Measurements from ENCODE around the gene PMS2. TPM values are rescaled to one million over a fixed set of nuclear protein-coding genes. Genes with fewer than 3 reads are reported as not detected.
"Not testable (repeated sequence)": the region's sequence is repeated elsewhere in the genome, so short reads cannot be mapped to it uniquely, and the experiment has no call there.

PMS2 gene
- total and polyA plus RNA-seq, 2 experiments from 2014 or later = 5.2 to 15.6 TPM

DNA sequence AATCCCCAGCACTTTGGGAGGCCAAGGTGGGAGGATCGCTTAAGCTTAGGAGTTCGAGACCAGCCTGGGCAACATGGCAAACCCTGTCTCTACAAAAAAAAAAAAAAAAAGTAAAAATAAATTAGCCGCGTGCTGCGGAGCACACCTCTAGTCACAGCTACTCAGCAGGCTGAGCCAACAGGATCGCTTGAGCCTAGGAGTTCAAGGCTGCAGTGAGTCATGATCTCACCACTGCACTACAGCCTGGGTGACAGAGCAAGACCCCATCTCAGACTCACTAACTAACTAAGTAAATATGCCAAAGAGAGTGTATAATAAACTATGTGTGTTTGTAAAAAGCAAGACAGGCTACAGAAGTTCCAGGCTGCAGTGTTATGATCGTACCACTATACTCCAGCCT is 45.0 kb downstream of the PMS2 start:
- H3K4me1 Mint-ChIP-seq = not testable (repeated sequence)

DNA sequence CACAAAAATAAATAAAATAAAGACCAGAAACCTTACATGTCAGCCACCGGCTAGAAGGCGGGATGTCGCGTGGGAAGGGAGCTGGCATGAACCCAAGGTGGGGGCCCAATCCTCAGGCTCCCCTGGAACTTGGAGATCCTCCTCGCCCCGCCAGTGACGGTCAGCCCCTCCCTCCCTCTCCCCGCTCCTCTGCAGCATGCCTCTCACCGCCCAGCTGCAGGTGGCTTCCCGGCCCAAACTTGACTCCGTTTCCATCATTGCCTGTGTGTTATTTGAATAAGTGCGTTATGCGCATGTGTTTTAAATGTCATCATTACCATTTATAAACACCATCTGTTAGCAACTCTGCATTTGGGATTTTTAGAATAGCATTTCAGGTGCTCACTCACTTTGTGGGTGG is 45.6 kb downstream of the PMS2 start:
- not testable (repeated sequence) for H3K27ac ChIP-seq (ENCODE audit: low read depth)
- peak; percentile 79 for ATAC-seq

More for the DNA sequence above, 45.0 kb downstream of the PMS2 start:
- H3K4me3 Mint-ChIP-seq; H3K27me3 Mint-ChIP-seq (ENCODE audit: insufficient read depth, low read depth, poor library complexity); H3K4me2 ChIP-seq; H2AFZ ChIP-seq; H3K27me3 ChIP-seq (ENCODE audit: insufficient read depth); H3K9me3 Mint-ChIP-seq; ATAC-seq; H3K4me1 ChIP-seq (ENCODE audit: insufficient read depth); H3K4me3 ChIP-seq; H4K20me1 ChIP-seq (replicated peaks; ENCODE audit: insufficient read depth); H3K27ac ChIP-seq (ENCODE audit: low read depth); H3K79me2 ChIP-seq (replicated peaks; ENCODE audit: insufficient read depth); H3K36me3 Mint-ChIP-seq (ENCODE audit: low read depth); H3K9me2 ChIP-seq (ENCODE audit: insufficient read depth); H3F3A ChIP-seq (replicated peaks; ENCODE audit: low read depth); DNase-seq (ENCODE audit: low spot score); H3K27ac Mint-ChIP-seq; H3K36me3 ChIP-seq (ENCODE audit: insufficient read depth): not testable (repeated sequence)

DNA sequence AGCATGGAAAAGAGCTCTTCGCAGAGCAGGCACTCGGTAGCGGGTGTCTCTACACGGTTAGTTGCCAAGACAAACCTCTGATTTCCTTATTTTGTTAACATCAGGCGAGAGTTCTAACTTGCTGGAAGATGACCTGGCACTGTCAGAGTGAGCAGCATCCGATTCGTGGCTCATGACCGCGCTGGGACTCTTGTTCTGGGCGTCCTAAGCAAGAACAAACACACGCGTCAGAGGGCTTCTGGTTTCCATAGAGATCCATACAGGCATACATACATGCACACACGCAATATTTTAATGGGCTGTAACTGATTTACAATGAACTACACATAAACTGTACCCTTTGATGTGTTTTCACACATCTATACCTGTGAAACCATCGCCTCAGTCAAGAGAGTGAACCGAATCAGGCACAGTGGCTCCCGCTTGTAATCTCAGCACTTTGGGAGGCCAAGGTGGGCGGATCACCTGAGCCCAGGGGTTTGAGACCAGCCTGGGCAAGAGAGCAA is 73.9 kb downstream of the PMS2 start:
- not testable (repeated sequence) for H3K4me2 ChIP-seq; H3K27me3 ChIP-seq (ENCODE audit: insufficient read depth); H3K9me2 ChIP-seq (ENCODE audit: insufficient read depth); H3K27ac Mint-ChIP-seq; H3F3A ChIP-seq (replicated peaks; ENCODE audit: low read depth); H3K4me1 Mint-ChIP-seq; H3K36me3 Mint-ChIP-seq (ENCODE audit: low read depth); H3K79me2 ChIP-seq (replicated peaks; ENCODE audit: insufficient read depth); H4K20me1 ChIP-seq (replicated peaks; ENCODE audit: insufficient read depth); DNase-seq (ENCODE audit: low spot score); H3K4me3 Mint-ChIP-seq; H2AFZ ChIP-seq; H3K4me3 ChIP-seq; H3K27ac ChIP-seq (ENCODE audit: low read depth); H3K36me3 ChIP-seq (ENCODE audit: insufficient read depth); ATAC-seq; H3K4me1 ChIP-seq (ENCODE audit: insufficient read depth); H3K9me3 Mint-ChIP-seq; H3K27me3 Mint-ChIP-seq (ENCODE audit: insufficient read depth, low read depth, poor library complexity)

More for the DNA sequence above, 45.6 kb downstream of the PMS2 start:
- H3K4me1 Mint-ChIP-seq; H3F3A ChIP-seq (replicated peaks; ENCODE audit: low read depth); DNase-seq (ENCODE audit: low spot score); H2AFZ ChIP-seq; H3K4me2 ChIP-seq; H3K27ac Mint-ChIP-seq; H3K36me3 Mint-ChIP-seq (ENCODE audit: low read depth); H3K4me1 ChIP-seq (ENCODE audit: insufficient read depth); H3K9me3 Mint-ChIP-seq; H3K79me2 ChIP-seq (replicated peaks; ENCODE audit: insufficient read depth); H3K9me2 ChIP-seq (ENCODE audit: insufficient read depth); H3K4me3 Mint-ChIP-seq; H3K36me3 ChIP-seq (ENCODE audit: insufficient read depth); H4K20me1 ChIP-seq (replicated peaks; ENCODE audit: insufficient read depth); H3K27me3 Mint-ChIP-seq (ENCODE audit: insufficient read depth, low read depth, poor library complexity); H3K27me3 ChIP-seq (ENCODE audit: insufficient read depth); H3K4me3 ChIP-seq: not testable (repeated sequence)

DNA sequence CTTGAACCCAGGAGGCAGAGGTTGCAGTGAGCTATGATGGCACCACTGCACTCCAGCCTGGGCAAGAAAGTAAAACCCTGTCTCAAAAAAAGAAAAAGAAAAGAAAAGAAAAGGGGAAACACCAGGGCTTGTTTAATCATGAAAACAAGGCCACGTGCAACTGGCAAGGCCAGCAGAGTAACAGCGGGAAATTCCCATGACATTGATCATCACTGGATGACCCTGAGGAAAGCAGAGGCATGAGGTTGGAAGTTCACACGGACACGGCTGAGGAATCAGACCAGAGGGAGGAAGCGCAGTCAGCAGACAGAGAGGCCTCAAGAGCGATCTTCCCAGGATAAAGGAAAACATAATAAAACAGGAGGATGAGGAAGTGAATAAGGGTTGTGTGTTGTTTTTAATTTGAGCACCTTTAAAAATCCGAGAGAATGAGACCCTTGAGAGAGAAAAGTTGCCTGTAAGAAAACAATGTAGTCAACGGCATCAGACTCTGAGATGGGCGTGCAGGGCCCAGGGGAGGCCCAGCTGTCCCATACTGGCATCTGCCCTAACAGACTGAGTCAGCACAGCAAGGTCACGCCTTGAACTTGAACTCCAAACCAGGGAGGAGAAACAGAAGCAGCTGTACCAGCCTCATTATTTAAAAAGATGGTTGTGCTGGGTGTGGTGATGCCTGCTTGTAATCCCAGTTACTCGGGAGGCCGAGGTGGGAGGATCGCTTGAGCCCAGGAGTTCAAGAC is 76.8 kb downstream of the PMS2 start:
- H3K4me1 Mint-ChIP-seq; H3K27me3 ChIP-seq (ENCODE audit: insufficient read depth); H3K4me3 ChIP-seq; H3K27ac Mint-ChIP-seq; H3K36me3 ChIP-seq (ENCODE audit: insufficient read depth); H3K4me3 Mint-ChIP-seq; H3K9me2 ChIP-seq (ENCODE audit: insufficient read depth); H3K79me2 ChIP-seq (replicated peaks; ENCODE audit: insufficient read depth); H4K20me1 ChIP-seq (replicated peaks; ENCODE audit: insufficient read depth); H3F3A ChIP-seq (replicated peaks; ENCODE audit: low read depth); ATAC-seq; H3K27ac ChIP-seq (ENCODE audit: low read depth); H3K4me1 ChIP-seq (ENCODE audit: insufficient read depth); H3K4me2 ChIP-seq; H2AFZ ChIP-seq; H3K9me3 Mint-ChIP-seq; DNase-seq (ENCODE audit: low spot score); H3K27me3 Mint-ChIP-seq (ENCODE audit: insufficient read depth, low read depth, poor library complexity); H3K36me3 Mint-ChIP-seq (ENCODE audit: low read depth): not testable (repeated sequence)

DNA sequence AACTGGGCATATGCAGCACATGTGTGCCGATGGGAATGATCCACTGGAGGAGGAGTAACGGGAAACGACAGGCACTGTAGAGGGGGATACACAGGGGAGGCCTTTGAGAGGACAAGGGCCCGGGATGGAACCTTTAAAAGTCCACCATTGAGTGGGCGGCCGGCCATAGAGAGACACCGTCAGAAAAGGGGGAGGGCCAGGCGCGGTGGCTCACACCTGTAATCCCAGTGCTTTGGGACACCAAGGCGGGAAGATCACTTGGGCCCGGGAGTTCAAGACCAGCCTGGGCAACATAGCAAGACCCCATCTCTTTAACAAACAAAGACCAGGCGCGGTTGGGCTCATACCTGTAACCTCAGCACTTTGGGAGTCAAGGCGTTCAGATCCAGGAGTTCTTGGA is 77.6 kb downstream of the PMS2 start:
- not testable (repeated sequence) for H3K9me3 Mint-ChIP-seq; H3F3A ChIP-seq (replicated peaks; ENCODE audit: low read depth); H2AFZ ChIP-seq; H3K27ac ChIP-seq (ENCODE audit: low read depth); H3K4me1 ChIP-seq (ENCODE audit: insufficient read depth); H3K36me3 Mint-ChIP-seq (ENCODE audit: low read depth); H3K36me3 ChIP-seq (ENCODE audit: insufficient read depth); H3K27me3 Mint-ChIP-seq (ENCODE audit: insufficient read depth, low read depth, poor library complexity); H3K4me2 ChIP-seq; H3K27me3 ChIP-seq (ENCODE audit: insufficient read depth); H3K79me2 ChIP-seq (replicated peaks; ENCODE audit: insufficient read depth); H3K4me1 Mint-ChIP-seq; H4K20me1 ChIP-seq (replicated peaks; ENCODE audit: insufficient read depth); H3K4me3 Mint-ChIP-seq; ATAC-seq; H3K9me2 ChIP-seq (ENCODE audit: insufficient read depth); H3K4me3 ChIP-seq; H3K27ac Mint-ChIP-seq; DNase-seq (ENCODE audit: low spot score)

DNA sequence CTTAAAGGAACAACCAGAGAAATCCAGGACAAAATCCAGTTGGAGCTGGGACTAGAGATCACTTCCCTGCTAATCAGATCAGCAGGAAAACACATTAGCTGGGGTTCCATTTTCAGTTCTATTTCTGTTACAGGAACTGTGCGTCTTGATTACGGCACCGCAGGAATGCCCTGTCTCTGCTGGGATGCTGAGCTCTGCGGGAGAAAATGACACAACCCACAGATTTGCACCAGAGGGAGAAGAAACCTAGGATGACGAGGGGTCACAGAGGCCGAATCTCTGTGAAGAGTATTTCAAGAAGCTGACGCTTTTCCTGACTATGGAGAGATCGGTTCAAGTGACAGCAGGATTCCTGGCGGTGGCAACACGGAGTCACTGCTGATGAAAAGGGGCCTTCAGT is 78.6 kb downstream of the PMS2 start:
- not testable (repeated sequence) for H3K9me2 ChIP-seq (ENCODE audit: insufficient read depth); H3K9me3 Mint-ChIP-seq; H3K79me2 ChIP-seq (replicated peaks; ENCODE audit: insufficient read depth); DNase-seq (ENCODE audit: low spot score); H3K4me3 Mint-ChIP-seq; H3K27me3 ChIP-seq (ENCODE audit: insufficient read depth); H2AFZ ChIP-seq; H3K36me3 ChIP-seq (ENCODE audit: insufficient read depth); H3K27me3 Mint-ChIP-seq (ENCODE audit: insufficient read depth, low read depth, poor library complexity); H3K27ac ChIP-seq (ENCODE audit: low read depth); H3K4me2 ChIP-seq; H3K4me1 Mint-ChIP-seq; H3F3A ChIP-seq (replicated peaks; ENCODE audit: low read depth); H3K36me3 Mint-ChIP-seq (ENCODE audit: low read depth); ATAC-seq; H3K27ac Mint-ChIP-seq; H3K4me1 ChIP-seq (ENCODE audit: insufficient read depth); H4K20me1 ChIP-seq (replicated peaks; ENCODE audit: insufficient read depth); H3K4me3 ChIP-seq
